ENCODE data around the gene NFYA.

- TF ChIP-seq POLR2A (IDR thresholded peaks at IDR 0.05) = no peak
- TF ChIP-seq CTCF (IDR thresholded peaks at IDR 0.05) = no peak
Observed at GRCh38 chr6:41098366-41098765, 25.6 kb downstream of the NFYA start.
